ENCODE measurements around the gene SHD. TPM values are rescaled to one million over a fixed set of nuclear protein-coding genes. Genes with fewer than 3 reads are reported as not detected.
"Not testable (repeated sequence)": the region's sequence is repeated elsewhere in the genome, so short reads cannot be mapped to it uniquely, and the experiment has no call there.

Gene SHD
- total and polyA plus RNA-seq, 10 donors = 0.05 to 3.9 (median 0.78) TPM; not detected in 6

DNA sequence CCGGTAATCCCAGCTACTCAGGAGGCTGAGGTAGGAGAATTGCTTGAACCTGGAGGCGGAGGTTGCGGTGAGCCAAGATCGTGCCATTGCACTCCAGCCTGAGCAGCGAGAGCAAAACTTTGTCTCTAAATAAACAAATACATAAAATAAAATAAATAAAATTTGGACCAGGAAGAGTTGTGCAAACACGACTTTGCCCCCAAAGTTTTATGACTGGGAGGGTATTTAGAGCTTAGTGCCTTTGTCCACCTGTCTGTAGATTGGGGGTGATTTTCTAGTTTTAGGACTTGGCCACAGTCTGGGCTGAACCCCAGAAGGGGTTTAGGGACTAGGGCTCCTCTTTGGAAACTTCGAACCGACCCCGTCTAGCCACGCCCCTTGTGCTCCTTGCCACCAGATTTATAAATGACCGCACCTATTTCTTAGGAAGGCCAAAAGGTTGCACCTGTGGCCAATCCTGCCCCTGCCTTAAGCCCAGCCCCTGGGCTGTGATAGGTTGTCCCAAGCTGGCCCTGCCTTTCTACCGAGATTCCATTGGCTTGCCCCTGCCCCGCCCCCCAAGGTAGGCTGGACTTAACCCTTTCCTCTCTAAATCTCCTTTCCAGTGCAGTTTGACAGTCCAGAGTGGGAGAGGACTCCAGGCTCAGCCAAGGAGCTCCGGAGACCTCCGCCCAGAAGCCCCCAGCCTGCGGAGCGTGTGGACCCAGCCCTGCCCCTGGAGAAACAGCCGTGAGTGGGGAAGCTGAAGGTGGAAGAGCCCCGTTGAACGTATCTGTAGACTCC is 5.3 kb downstream of the SHD start:
- intact Hi-C loops (cut with DNase I; ENCODE audit: low total_unique reads) = no loop called here
- H3K27me3 ChIP-seq (replicated peaks in 1 of 7) = peaks cover 9 to 92% (median 43%) of the 10 kb centered on the region in 7 donors
- 57 to 62% (median 60%) methylated on average over 20 of the region's 20 CpGs for WGBS, 5 donors

DNA sequence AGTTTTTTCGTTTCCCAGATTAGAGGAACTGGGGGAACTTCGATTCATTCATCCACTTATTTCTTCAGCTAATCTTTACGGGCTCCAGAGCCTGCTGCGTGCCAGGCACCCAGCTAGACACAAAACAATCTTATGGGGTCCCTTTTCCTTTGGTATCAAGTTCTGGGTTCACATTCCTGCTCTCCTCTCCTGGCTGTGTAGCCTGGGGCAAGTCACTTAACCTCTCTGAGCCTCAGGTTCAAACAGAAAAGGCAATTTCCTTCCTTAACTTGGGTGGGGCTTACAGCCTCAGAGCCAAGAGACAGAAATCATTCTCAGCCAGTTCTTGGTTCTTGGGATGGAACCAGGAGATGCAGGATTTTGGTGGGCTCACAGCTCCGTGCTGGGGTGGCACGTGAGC is 5.9 kb downstream of the SHD start:
- WGBS, 5 donors = 66 to 86% (median 75%) methylated on average over 6 of the region's 6 CpGs
- H3K36me3 ChIP-seq = no peaks in the 10 kb centered on the region
- H3K9me3 ChIP-seq = no peaks in the 10 kb centered on the region
- peaks cover 0 to 5% (median under 1%) of the 10 kb centered on the region in 6 donors for H3K4me1 ChIP-seq
- intact Hi-C loops (cut with DNase I; ENCODE audit: low total_unique reads) = no loop called here
- H3K4me3 ChIP-seq = no peak overlapping the region
- TF ChIP-seq POLR2AphosphoS5 (IDR thresholded peaks at IDR 0.05) (no peak), CTCF (IDR thresholded peaks at IDR 0.05 in 8 of 11, conservative IDR thresholded peaks at IDR 0.05 in 3 of 11) (no peak), POLR2A (IDR thresholded peaks at IDR 0.05) (no peak)
- H3K27me3 ChIP-seq (replicated peaks in 1 of 7) = peaks cover 5 to 86% (median 37%) of the 10 kb centered on the region in 7 donors
- H3K27ac ChIP-seq = no peak overlapping the region
- DNase-seq = no peak

More for the DNA sequence above, 5.3 kb downstream of the SHD start:
- Histone ChIP-seq H3K9me3 (no peaks in the 10 kb centered on the region), H3K27ac (no peak overlapping the region), H3K4me1 (peaks cover 6 to 11% (median 7%) of the 10 kb centered on the region in 6 donors), H3K36me3 (no peaks in the 10 kb centered on the region), H3K4me3 (no peak overlapping the region)
- TF ChIP-seq CTCF (IDR thresholded peaks at IDR 0.05 in 8 of 11, conservative IDR thresholded peaks at IDR 0.05 in 3 of 11) (no peak), POLR2AphosphoS5 (IDR thresholded peaks at IDR 0.05) (no peak), POLR2A (IDR thresholded peaks at IDR 0.05) (no peak)
- DNase-seq = no peak

DNA sequence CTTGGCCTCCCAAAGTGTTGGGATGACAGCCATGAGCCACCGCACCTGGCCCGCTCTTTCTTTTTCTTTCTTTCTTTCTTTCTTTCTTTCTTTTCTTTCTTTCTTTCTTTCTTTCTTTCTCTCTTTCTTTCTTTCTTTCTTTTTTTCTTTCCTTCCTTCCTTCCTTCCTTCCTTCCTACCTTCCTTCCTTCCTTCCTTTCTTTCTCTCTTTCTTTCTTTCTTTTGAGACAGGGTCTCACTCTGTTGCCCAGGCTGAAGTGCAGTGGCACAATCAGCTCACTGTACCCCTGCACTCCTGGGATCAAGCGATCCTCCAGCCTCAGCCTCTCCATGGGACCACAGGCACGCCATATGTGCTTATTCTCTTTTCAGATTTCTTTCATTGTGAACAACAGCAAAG is 7.1 kb downstream of the SHD start:
- H3K27me3 ChIP-seq (replicated peaks in 1 of 7) = peaks cover 0 to 85% (median 25%) of the 10 kb centered on the region in 7 donors
- WGBS, 5 donors = 83 to 93% (median 88%) methylated on average over 4 of the region's 4 CpGs
- H3K4me1 ChIP-seq; H3K4me3 ChIP-seq; DNase-seq; H3K27ac ChIP-seq; H3K36me3 ChIP-seq; intact Hi-C loops (cut with DNase I; ENCODE audit: low total_unique reads); H3K9me3 ChIP-seq: not testable (repeated sequence)

GRCh38 chr19:4288091-4288777 is 9.2 kb downstream of the SHD start:
- Histone ChIP-seq H3K27ac (no peak overlapping the region), H3K4me3 (no peak overlapping the region), H3K4me1 (no peaks in the 10 kb centered on the region), H3K27me3 (replicated peaks in 1 of 7) (peaks cover 0 to 80% (median 13%) of the 10 kb centered on the region in 7 donors), H3K36me3 (no peaks in the 10 kb centered on the region), H3K9me3 (no peaks in the 10 kb centered on the region)
- TF ChIP-seq POLR2A (IDR thresholded peaks at IDR 0.05) (no peak), POLR2AphosphoS5 (IDR thresholded peaks at IDR 0.05) (no peak), CTCF (IDR thresholded peaks at IDR 0.05 in 8 of 11, conservative IDR thresholded peaks at IDR 0.05 in 3 of 11) (no peak)
- DNase-seq = no peak
- 80 to 89% (median 86%) methylated on average over 14 to 16 of the region's 16 CpGs for WGBS, 5 donors
- intact Hi-C loops (cut with DNase I; ENCODE audit: low total_unique reads) = no loop called here
